GM19397 (cell line): ENCODE results near the gene ST6GALNAC4.
"Not testable (repeated sequence)": the region's sequence is repeated elsewhere in the genome, so short reads cannot be mapped to it uniquely, and the experiment has no call there.

Experiments
- ATAC-seq: cut with Tn5 transposase; IDR thresholded peaks from one replicate; pipeline ENCODE4 v1.9.1; 2021; ENCODE audit warnings: mild to moderate bottlenecking, moderate library complexity; ENCODE audit not compliant: unreplicated experiment

Gene ST6GALNAC4

GRCh38 chr9:127895811-127896210 is 21.0 kb downstream of the ST6GALNAC4 start:
- no peak for ATAC-seq

DNA sequence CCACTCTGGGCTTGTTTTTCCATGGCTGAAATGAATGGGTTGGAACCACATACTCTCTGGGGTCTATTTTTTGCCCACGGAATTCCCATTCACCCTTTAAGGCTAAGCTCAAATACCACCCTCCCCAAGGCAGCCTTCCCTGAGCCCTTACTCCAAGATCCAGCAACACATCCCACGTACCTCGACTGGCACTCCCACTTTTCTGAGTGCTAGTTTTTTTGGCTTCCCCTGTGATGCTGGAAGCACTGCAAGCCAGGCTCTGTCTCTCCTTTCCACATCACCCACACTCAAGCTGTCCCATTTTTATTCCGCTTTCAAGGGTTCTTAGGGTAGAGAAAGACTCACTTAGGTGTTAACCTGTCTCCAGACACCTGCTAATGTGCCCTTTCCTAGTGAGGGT is 23.4 kb downstream of the ST6GALNAC4 start:
- ATAC-seq = no peak

DNA sequence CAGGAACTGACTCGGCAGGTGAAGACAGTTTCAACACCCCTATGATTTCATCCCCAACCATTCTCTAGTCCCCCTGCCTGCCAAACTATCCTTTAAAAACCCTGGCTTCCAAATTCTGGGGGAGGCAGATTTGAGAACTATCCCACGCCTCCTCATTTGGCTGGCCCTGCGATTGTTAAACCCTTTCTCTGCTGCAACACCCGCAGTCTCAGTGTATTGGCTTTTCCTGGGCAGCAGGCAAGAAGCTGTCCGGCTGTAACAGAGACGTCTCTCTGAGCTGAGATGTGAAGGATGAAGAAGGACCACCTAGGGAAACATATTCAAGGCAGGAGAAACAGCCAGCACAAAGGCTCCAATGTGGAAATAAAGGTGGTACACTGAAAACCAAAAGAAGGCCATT is 24.0 kb downstream of the ST6GALNAC4 start:
- no peak for ATAC-seq

DNA sequence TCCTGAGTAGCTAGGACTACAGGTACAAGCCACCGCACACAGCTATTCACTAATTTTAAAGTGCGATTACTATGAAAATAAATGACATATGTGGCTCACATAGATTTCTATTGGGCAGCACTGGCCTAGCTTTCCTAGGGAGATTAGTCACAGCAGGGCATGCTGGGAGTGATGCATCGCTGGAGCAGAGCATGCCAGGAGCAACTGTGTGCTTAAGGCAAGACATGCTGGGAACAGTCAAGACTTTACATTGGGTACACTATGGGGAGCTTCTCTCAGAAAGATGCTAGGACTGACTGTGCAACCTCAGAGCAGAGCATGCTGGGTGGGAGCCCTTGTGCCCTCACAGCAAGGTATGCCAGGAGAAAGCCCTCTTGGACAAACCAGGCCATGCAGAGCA is 26.8 kb downstream of the ST6GALNAC4 start:
- no peak for ATAC-seq

DNA sequence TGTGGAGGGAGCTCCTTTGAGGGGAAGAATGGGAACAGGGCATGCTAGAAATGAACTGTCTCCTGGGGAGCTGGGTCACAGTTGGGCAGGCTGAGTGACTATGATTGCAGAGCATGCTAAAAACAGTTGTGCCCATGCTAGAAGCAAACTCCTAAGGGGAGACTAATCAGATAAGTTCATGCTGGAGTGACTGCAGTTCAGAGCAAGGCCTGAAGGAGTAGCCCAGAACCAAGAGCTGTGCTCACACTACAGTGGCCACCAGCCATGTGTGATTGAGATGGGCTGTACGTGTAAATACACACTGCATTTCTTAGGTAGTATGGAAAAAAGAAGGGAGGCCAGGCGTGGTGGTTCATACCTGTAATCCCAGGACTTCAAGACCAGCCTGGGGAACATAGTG is 29.0 kb downstream of the ST6GALNAC4 start:
- no peak for ATAC-seq

DNA sequence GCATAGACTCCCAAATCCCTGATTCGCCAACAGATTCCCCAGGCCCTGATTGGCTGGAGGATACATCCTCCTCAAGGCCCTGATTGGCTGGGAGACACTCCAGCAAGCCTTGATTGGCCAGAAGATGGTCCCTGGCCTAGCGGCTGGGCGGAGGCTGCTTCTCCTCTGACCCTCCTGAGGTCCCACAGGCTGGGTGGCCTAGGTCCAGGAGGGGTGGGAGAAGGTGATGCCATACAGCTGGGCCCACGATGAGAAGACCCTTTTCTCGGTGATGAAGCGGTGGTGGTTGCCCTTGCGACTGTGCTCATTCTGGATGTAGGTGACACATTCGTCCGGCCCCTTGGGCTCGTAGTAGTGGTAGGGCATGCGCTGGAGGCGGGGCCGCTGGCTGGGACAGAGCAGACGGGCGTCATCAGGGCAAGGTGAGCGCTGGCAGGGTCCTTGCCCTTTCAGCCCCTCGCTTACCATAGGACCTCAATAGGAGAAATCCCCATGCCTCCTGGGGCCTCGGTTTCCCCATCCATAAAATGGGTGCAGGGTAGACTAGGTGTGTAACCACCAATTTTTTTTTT is 30.4 kb downstream of the ST6GALNAC4 start:
- no peak for ATAC-seq

- ATAC-seq = no peak
These were observed 31.1 kb downstream of the ST6GALNAC4 start for GRCh38 chr9:127885508-127886281.

DNA sequence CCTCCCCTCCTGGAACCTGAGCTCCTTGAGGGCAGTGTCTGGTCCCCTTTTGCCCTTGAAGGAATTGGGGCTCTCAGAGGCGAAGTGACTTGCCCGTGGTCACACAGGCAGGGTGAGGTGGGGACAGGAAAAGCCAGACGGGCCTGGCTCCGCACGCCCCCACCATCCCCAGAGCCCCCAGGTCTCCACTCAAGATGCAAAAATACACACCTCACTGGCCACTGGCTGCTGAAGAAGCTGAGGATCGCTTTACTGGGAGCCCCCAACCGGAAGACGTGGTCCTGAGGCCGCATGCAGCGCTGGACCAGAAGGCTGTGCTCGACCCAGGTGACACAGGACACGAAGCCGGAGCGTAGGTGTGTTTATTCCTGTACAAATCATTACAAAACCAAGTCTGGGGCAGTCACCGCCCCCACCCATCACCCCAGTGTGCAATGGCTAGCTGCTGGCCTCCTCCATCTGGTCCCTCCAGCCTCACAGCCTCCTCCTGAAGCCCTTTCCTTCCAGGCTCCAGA is 31.8 kb downstream of the ST6GALNAC4 start:
- no peak for ATAC-seq

DNA sequence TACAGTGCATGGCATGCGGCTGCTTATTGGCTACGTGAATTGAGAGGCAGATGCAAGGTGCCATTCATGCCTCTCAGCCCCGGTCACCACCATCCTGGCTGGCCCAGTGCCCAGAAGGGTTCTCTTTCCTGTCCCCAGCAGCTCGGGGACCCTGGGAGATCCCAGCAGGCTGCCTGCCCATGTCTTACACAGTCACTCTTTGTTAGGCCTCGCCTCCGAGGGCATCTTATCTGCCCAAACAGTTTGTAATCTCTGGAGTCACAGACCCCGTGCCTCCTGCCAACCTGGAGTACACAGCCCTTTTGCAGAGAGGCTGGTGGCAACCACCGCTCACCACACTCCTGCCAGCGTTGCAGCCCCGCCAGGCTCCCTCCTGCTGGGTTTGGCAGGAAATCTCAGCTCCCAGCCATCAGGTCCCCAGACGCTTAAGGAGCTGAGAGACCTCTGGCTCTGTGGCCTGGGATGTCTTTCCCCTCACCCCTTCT is 32.4 kb downstream of the ST6GALNAC4 start:
- ATAC-seq = no peak

DNA sequence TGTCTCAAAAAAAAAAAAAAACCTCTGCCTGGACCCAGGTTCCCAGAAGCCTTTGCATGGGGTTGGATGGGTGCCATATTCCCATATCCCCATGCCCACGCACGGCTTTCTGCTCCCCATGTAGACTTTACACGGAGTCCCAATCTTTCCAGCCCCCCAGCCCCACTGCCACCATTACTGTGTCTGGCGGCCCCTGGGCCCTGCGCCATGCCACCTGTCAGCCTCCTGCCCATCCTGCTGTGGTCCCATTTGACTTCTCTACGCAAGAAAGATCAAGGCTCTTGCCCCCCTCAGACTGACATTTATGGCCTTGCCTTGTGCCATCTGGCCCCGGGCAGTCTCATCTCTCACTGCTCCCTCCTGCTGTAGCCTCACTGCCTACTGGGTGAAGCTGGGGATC is 32.9 kb downstream of the ST6GALNAC4 start:
- ATAC-seq = no peak

- ATAC-seq = not testable (repeated sequence)
These were observed 35.1 kb downstream of the ST6GALNAC4 start for GRCh38 chr9:127881715-127882114.

- no peak for ATAC-seq
These were observed 36.7 kb downstream of the ST6GALNAC4 start for GRCh38 chr9:127880143-127880542.

DNA sequence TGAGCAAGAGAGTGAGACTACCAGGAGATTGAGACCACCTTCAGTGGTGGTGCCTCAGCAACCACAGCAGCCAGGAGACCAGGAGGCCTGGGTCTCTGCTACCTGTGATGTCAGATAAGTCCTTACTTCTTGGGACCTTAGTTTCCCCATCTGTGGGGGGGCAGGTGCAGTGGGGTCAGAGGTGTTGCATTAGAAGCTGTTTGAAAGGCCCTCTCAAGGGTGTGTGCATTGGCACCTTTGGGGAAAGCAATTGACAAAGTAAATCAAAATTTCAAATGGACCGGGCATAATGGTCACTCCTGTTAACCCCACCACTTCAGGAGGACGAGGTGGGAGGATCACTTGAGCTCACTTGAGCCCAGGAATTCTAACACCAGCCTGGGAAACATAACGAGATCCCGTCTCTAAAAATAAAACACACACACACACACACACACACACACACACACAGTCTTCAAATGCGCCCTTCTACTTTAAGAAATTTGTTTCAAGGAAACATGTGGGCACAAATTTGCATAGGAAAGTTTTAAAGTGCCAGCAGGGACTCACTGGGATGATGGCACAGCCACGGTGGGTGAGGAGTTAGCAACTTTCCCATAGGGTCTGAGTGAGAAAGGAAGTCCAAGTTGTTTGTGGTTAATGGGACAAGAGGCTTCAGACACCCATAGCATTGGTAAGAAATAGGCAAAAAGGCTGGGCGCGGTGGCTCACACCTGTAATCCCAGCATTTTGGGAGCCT is 38.0 kb downstream of the ST6GALNAC4 start:
- no peak for ATAC-seq

- ATAC-seq = no peak
These were observed 38.7 kb downstream of the ST6GALNAC4 start for GRCh38 chr9:127878001-127878651.

GRCh38 chr9:127877566-127877998 is 39.3 kb downstream of the ST6GALNAC4 start, which contains the start of gene AK1:
TSS of gene AK1 (minus strand) at chr9:127877675. CDS start at chr9:127874617, 3,058 bp downstream.
- ATAC-seq = no peak

DNA sequence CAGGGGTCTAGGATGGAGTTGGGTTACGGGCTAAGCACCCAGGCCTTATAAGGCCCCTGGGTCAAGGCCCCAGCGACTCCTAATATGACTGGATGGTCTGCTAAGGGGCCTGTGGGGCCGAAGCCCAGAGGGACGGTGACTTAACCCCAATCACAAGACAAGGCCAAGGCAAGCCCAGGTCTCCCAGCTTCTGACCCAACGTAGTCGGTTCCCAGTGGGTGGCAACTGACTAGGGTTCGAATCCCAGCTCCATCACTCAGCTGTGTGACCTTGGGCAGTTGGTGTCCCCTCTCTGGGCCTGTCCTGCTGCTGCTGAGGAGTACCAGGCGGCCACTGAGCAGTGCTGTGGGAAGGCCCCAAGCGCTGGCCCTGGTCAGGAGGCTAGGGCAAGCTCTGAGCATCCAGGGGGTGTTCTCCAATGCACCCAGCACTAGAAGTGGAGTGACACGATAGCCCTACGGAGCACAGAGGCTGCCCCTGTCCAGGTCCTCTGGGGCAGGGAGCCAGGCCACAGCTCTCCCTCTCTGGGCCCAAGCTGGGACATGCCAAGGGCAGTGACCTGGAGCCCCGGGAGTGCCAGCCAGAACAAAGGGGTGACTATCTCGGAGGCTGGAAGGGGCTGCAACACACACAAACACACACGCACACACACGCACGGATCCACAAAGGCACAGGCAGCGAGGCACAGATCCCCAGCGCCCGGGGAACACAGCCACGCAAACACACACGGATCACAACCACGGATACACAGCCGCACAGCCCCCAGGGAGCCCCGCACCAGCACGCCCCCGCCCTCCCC is 39.9 kb downstream of the ST6GALNAC4 start:
- no peak for ATAC-seq

GRCh38 chr9:127876026-127876763 is 40.6 kb downstream of the ST6GALNAC4 start:
- ATAC-seq = no peak

DNA sequence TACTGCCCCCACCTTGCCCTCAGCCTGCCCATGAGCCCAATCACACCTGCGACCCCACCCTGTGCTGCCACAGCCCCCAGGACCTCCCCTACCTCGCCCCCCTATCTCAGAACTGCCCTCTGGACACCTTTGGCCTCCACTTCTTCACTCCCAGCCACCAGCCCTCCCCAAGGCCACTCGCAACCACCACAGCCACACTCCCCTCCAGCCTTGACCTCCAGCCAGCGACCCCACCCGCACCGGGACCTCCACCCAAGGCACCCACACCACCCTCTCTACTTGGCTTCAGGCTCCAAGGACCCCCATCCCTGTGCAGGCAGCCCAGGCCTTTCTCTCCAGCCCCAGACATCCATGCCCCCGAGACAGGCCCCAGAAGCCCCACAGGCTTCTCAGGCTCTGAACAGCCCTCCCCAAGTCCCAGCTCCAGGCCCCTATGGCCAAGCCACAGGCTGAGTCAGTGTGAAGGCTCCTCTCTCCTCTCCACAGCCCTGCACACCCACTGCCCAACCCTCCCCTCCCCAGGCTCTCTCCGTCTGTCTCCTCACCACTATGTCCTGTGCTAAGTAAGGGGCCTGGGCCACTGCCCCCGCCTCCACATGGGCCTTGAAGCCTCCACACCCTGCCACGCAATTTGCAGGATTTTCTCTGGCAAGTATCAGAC is 41.4 kb downstream of the ST6GALNAC4 start:
- no peak for ATAC-seq
